HG02885 (cell line): ENCODE measurements around the gene IRAG1.

Experiments
- ATAC-seq: cut with Tn5 transposase; IDR thresholded peaks from one replicate; pipeline ENCODE4 v1.9.1; 2021; ENCODE audit warnings: mild to moderate bottlenecking; ENCODE audit not compliant: unreplicated experiment, poor library complexity

Gene IRAG1

GRCh38 chr11:10693509-10694081 lies at the start of gene IRAG1:
Gene IRAG1 (minus strand): TSS chr11:10693755. CDS start chr11:10693602, 153 bp downstream.
- no peak for ATAC-seq

- ATAC-seq: no peak
Observed at GRCh38 chr11:10742460-10743208, 49.1 kb upstream of the IRAG1 start.

GRCh38 chr11:10735481-10736475 lies 42.2 kb upstream of the IRAG1 start:
- ATAC-seq: peak; percentile 98

GRCh38 chr11:10731064-10731680 lies 37.6 kb upstream of the IRAG1 start:
- no peak for ATAC-seq

- ATAC-seq: no peak
Observed at GRCh38 chr11:10730151-10730550, 36.6 kb upstream of the IRAG1 start.

- no peak for ATAC-seq
Observed at GRCh38 chr11:10728789-10729472, 35.4 kb upstream of the IRAG1 start.

GRCh38 chr11:10728154-10728553 lies 34.6 kb upstream of the IRAG1 start:
- no peak for ATAC-seq

GRCh38 chr11:10727146-10727851 lies 33.7 kb upstream of the IRAG1 start:
- no peak for ATAC-seq

- ATAC-seq: no peak
Observed at GRCh38 chr11:10725907-10726253, 32.3 kb upstream of the IRAG1 start.

- no peak for ATAC-seq
Observed at GRCh38 chr11:10725114-10725906, 31.8 kb upstream of the IRAG1 start.

- ATAC-seq: no peak
Observed at GRCh38 chr11:10722307-10722706, 28.8 kb upstream of the IRAG1 start.

GRCh38 chr11:10720881-10721376 lies 27.4 kb upstream of the IRAG1 start:
- no peak for ATAC-seq

GRCh38 chr11:10719616-10720015 lies 26.1 kb upstream of the IRAG1 start:
- ATAC-seq: no peak

- no peak for ATAC-seq
Observed at GRCh38 chr11:10716543-10717259, 23.1 kb upstream of the IRAG1 start.

- ATAC-seq: no peak
Observed at GRCh38 chr11:10716122-10716521, 22.6 kb upstream of the IRAG1 start.

GRCh38 chr11:10715571-10715970 lies 22.0 kb upstream of the IRAG1 start:
- no peak for ATAC-seq

- ATAC-seq: no peak
Observed at GRCh38 chr11:10709299-10710086, 15.9 kb upstream of the IRAG1 start.
